IMR-90 (cell line): ENCODE measurements around the gene GRIN2A. TPM values are rescaled to one million over a fixed set of nuclear protein-coding genes. Genes with fewer than 3 reads are reported as not detected.

ENCODE experiments used
- ATAC-seq: fragments of 200-7000 bp; cut with Tn5 transposase; 2 replicates; pipeline ENCODE4 v1.9.1; 2020; ENCODE audit warnings: low read depth, mild to moderate bottlenecking, moderate library complexity
- BruUV-seq: library from RNA; stranded (reverse); fragments of 400-500 nt; replicated peaks from 2 replicates; lab custom pipeline; 2021; lab: Mats Ljungman, UMichigan
- CTCF ChIA-PET: fragments of 300-600 bp; formaldehyde crosslinking; extraction: SDS; loops from one replicate; lab custom pipeline; 2021; ENCODE audit warnings: antibody characterized with exemption; lab: Yijun Ruan, JAX
- POLR2A ChIA-PET: fragments of 300-600 bp; sonication (Branson Sonifier 250); formaldehyde crosslinking; loops from one replicate; lab custom pipeline; 2022; ENCODE audit warnings: antibody characterized with exemption; ENCODE audit not compliant: unreplicated experiment; lab: Charles Lee
- DNase-seq: peaks from one replicate; pipeline ENCODE4 v3.0.0; 2013
- H2AFZ ChIP-seq: replicated peaks from 2 replicates; pipeline ENCODE3; 2013; ENCODE audit warnings: low read length, mild to moderate bottlenecking; ENCODE audit not compliant: poor library complexity
- H2AK5ac ChIP-seq: 2 replicates; pipeline ENCODE4 v1.6.1; 2013; ENCODE audit warnings: low read depth, low read length, inconsistent platforms
- H2AK9ac ChIP-seq: replicated peaks from 2 replicates; pipeline ENCODE3; 2013; ENCODE audit warnings: mild to moderate bottlenecking, low read depth, low read length, moderate library complexity; ENCODE audit not compliant: poor library complexity
- H2BK120ac ChIP-seq: 2 replicates; pipeline ENCODE4 v1.6.1; 2013; ENCODE audit warnings: low read depth, low read length, inconsistent platforms
- H2BK15ac ChIP-seq: 3 replicates; pipeline ENCODE4 v1.6.1; 2013; ENCODE audit warnings: low read depth, low read length, inconsistent platforms
- H2BK20ac ChIP-seq: 2 replicates; pipeline ENCODE4 v1.6.1; 2013; ENCODE audit warnings: low read depth, mild to moderate bottlenecking, inconsistent platforms, low read length, moderate library complexity
- H2BK5ac ChIP-seq: 2 replicates; pipeline ENCODE4 v1.6.1; 2013; ENCODE audit warnings: mild to moderate bottlenecking, low read depth, low read length, inconsistent platforms; ENCODE audit not compliant: poor library complexity, severe bottlenecking
- H3K14ac ChIP-seq: replicated peaks from 2 replicates; pipeline ENCODE4 v1.6.1; 2013; ENCODE audit warnings: low read depth, low read length, inconsistent platforms
- H3K18ac ChIP-seq: 2 replicates; pipeline ENCODE4 v1.6.1; 2013; ENCODE audit warnings: low read depth, low read length, control low read depth
- H3K23ac ChIP-seq: 2 replicates; pipeline ENCODE4 v1.6.1; 2013; ENCODE audit warnings: low read depth, low read length, inconsistent platforms
- H3K27ac ChIP-seq: 2 replicates; pipeline ENCODE4 v1.5.1; 2013; ENCODE audit warnings: mild to moderate bottlenecking, control low read depth, low read length; ENCODE audit not compliant: insufficient read depth
- H3K27me3 ChIP-seq: 2 replicates; pipeline ENCODE4 v1.6.1; 2013; ENCODE audit warnings: low read length; ENCODE audit not compliant: control insufficient read depth, insufficient read depth
- H3K36me3 ChIP-seq: 2 replicates; pipeline ENCODE4 v1.6.1; 2013; ENCODE audit warnings: low read length, mixed read lengths; ENCODE audit not compliant: control insufficient read depth, insufficient read depth
- H3K4ac ChIP-seq: 2 replicates; pipeline ENCODE4 v1.6.1; 2013; ENCODE audit warnings: low read depth, low read length, inconsistent platforms
- H3K4me1 ChIP-seq: 2 replicates; pipeline ENCODE4 v1.6.1; 2013; ENCODE audit warnings: low read length, mixed read lengths; ENCODE audit not compliant: control insufficient read depth, insufficient read depth
- H3K4me2 ChIP-seq: 2 replicates; pipeline ENCODE4 v1.6.1; 2013; ENCODE audit warnings: low read depth, mild to moderate bottlenecking, control low read depth, low read length, moderate library complexity
- H3K4me3 ChIP-seq: 2 replicates; pipeline ENCODE4 v1.5.1; 2013; ENCODE audit warnings: low read depth, mild to moderate bottlenecking, control low read depth, low read length, moderate library complexity; ENCODE audit not compliant: insufficient read depth
- H3K56ac ChIP-seq: 2 replicates; pipeline ENCODE4 v1.6.1; 2013; ENCODE audit warnings: low read length, inconsistent platforms; ENCODE audit not compliant: insufficient read depth; ENCODE audit errors: extremely low read depth
- H3K79me1 ChIP-seq, 2 experiments: 2 replicates each; pipeline ENCODE4 v1.6.1; 2013; ENCODE audit warnings: low read length in 2 of 2, inconsistent platforms in 1 of 2, low read depth in 1 of 2
- H3K9ac ChIP-seq: 2 replicates; pipeline ENCODE4 v1.6.1; 2013; ENCODE audit warnings: low read depth, low read length, control low read depth
- H3K9me1 ChIP-seq: 2 replicates; pipeline ENCODE4 v1.6.1; 2013; ENCODE audit warnings: low read length, inconsistent platforms; ENCODE audit not compliant: insufficient read depth
- H3K9me3 ChIP-seq: 2 replicates; pipeline ENCODE4 v1.6.1; 2013; ENCODE audit warnings: low read length; ENCODE audit not compliant: control insufficient read depth, insufficient read depth
- H4K20me1 ChIP-seq: 2 replicates; pipeline ENCODE4 v1.6.1; 2013; ENCODE audit warnings: low read length, inconsistent platforms; ENCODE audit not compliant: insufficient read depth
- H4K5ac ChIP-seq: 2 replicates; pipeline ENCODE4 v1.6.1; 2013; ENCODE audit warnings: mild to moderate bottlenecking, low read depth, low read length, control low read depth
- H4K8ac ChIP-seq, 2 experiments: 2 replicates each; pipeline ENCODE4 v1.6.1; 2013; ENCODE audit warnings: low read depth in 2 of 2, low read length in 2 of 2, control low read depth in 1 of 2, inconsistent platforms in 1 of 2
- H4K91ac ChIP-seq: 2 replicates; pipeline ENCODE4 v1.6.1; 2013; ENCODE audit warnings: low read depth, low read length, inconsistent platforms; ENCODE audit not compliant: insufficient read depth
- BHLHE40 ChIP-seq: fragments of 150-350 bp; IDR thresholded peaks from 2 replicates; pipeline ENCODE4 v1.6.1; 2016; ENCODE audit warnings: mild to moderate bottlenecking, low read depth, low read length
- CEBPB ChIP-seq: IDR thresholded peaks from 2 replicates; pipeline ENCODE4 v1.6.1; 2012; ENCODE audit warnings: low read depth, low read length, improper control_type of control experiment
- CHD1 ChIP-seq: IDR thresholded peaks from 2 replicates; pipeline ENCODE4 v1.6.1; 2012; ENCODE audit warnings: low read depth, low read length, improper control_type of control experiment
- CTCF ChIP-seq: conservative IDR thresholded peaks from 2 replicates; pipeline ENCODE4 v1.5.1; 2012; ENCODE audit warnings: mild to moderate bottlenecking, low read depth, low read length, improper control_type of control experiment
- ELK1 ChIP-seq: fragments of 150-350 bp; IDR thresholded peaks from 2 replicates; pipeline ENCODE4 v1.6.1; 2016; ENCODE audit warnings: low read depth, mild to moderate bottlenecking, low read length, moderate library complexity, borderline replicate concordance
- FOS ChIP-seq: fragments of 150-350 bp; IDR thresholded peaks from 2 replicates; pipeline ENCODE4 v1.6.1; 2016; ENCODE audit warnings: low read depth, low read length
- MAFK ChIP-seq: IDR thresholded peaks from 2 replicates; pipeline ENCODE4 v1.6.1; 2012; ENCODE audit warnings: low read depth, low read length, improper control_type of control experiment
- MAZ ChIP-seq: IDR thresholded peaks from 2 replicates; pipeline ENCODE4 v1.6.1; 2012; ENCODE audit warnings: low read depth, mild to moderate bottlenecking, low read length, improper control_type of control experiment, moderate library complexity, borderline replicate concordance
- MXI1 ChIP-seq: IDR thresholded peaks from 2 replicates; pipeline ENCODE4 v1.6.1; 2012; ENCODE audit warnings: low read depth, mild to moderate bottlenecking, low read length, moderate library complexity, borderline replicate concordance
- NFE2L2 ChIP-seq: fragments of 150-350 bp; IDR thresholded peaks from 2 replicates; pipeline ENCODE4 v1.6.1; 2016; ENCODE audit warnings: low read depth, mild to moderate bottlenecking, low read length
- POLR2A ChIP-seq: IDR thresholded peaks from 2 replicates; pipeline ENCODE4 v1.6.1; 2012; ENCODE audit warnings: mild to moderate bottlenecking, low read depth, low read length
- RAD21 ChIP-seq: IDR thresholded peaks from 2 replicates; pipeline ENCODE4 v1.6.1; 2012; ENCODE audit warnings: low read length, improper control_type of control experiment
- RCOR1 ChIP-seq: IDR thresholded peaks from 2 replicates; pipeline ENCODE4 v1.6.1; 2012; ENCODE audit warnings: mild to moderate bottlenecking, low read length, improper control_type of control experiment; ENCODE audit not compliant: insufficient replicate concordance
- RFX5 ChIP-seq: IDR thresholded peaks from 2 replicates; pipeline ENCODE4 v1.8.0; 2012; ENCODE audit warnings: low read depth, mild to moderate bottlenecking, low read length, moderate library complexity
- SMC3 ChIP-seq: fragments of 150-350 bp; IDR thresholded peaks from 2 replicates; pipeline ENCODE4 v1.6.1; 2016; ENCODE audit warnings: low read depth, mild to moderate bottlenecking, antibody characterized with exemption, low read length, moderate library complexity
- USF2 ChIP-seq: fragments of 150-350 bp; IDR thresholded peaks from 2 replicates; pipeline ENCODE4 v1.6.1; 2017; ENCODE audit warnings: mild to moderate bottlenecking, antibody characterized with exemption, low read length, low read depth
- WGBS, 2 experiments: methylation state at CpG; one replicate each; pipeline versions ENCODE4 v1.1.5 to v1.1.7; 2013; ENCODE audit warnings: missing lambda C conversion rate in 2 of 2; ENCODE audit not compliant: insufficient read length in 1 of 2; ENCODE audit errors: extremely low coverage in 2 of 2; 5-methylcytosine and 5-hydroxymethylcytosine counted together
- dilution Hi-C: fragments of 300-500 bp; cut with HindIII; formaldehyde crosslinking; loops from one replicate; pipeline ENCODE4 v1.14.3; 2018; ENCODE audit warnings: low sequenced_read_pairs; ENCODE audit not compliant: unreplicated experiment
- in situ Hi-C: fragments of 300-500 bp; cut with MboI; formaldehyde crosslinking; loops from 3 replicates; pipeline ENCODE4 v1.14.3; 2019; ENCODE audit warnings: low sequenced_read_pairs, inconsistent platforms, mixed read lengths
- intact Hi-C: fragments of 100-400 bp; cut with micrococcal nuclease; formaldehyde crosslinking; loops from 2 replicates; pipeline ENCODE4 v1.10.0; 2022
- polyA plus RNA-seq, 3 experiments: library from polyadenylated mRNA; depleted of rRNA; stranded (reverse); fragments of >200 nt; gene quantifications; 2 replicates each; pipeline ENCODE4 v1.2.3, GENCODE V29; 2012; ENCODE audit warnings: low replicate concordance in 1 of 3
- total RNA-seq: library from RNA; depleted of rRNA; stranded (reverse); fragments of >200 nt; gene quantifications from 2 replicates; pipeline ENCODE4 v1.2.3, GENCODE V29; 2012

The GRIN2A gene
- total and polyA plus RNA-seq, 2 of the 4 experiments (the other 2 are of a cell fraction), result under 0.01 TPM; not detected in 1

GRCh38 chr16:9708972-9709620, 473.1 kb downstream of the GRIN2A start:
- no peaks in the 10 kb centered on the region for H3K36me3 ChIP-seq
- no peak for DNase-seq
- no peak overlapping the region for H2AFZ ChIP-seq
- in situ Hi-C loops (no loop called here), dilution Hi-C loops (no loop called here), intact Hi-C loops (no loop called here)
- H3K4me2 ChIP-seq, result no peak overlapping the region
- no peaks in the 10 kb centered on the region for H3K79me1 ChIP-seq
- no peak overlapping the region for H3K27ac ChIP-seq
- WGBS, 2 experiments, result no CpG with 5 or more reads among the region's 5 CpGs
- TF ChIP-seq RFX5, result no peak
- no peak for TF ChIP-seq MAZ
- no peak for TF ChIP-seq CHD1
- no peak for TF ChIP-seq NFE2L2
- no peak for TF ChIP-seq USF2
- no peak for TF ChIP-seq MXI1
- no peak for TF ChIP-seq BHLHE40
- TF ChIP-seq POLR2A, result no peak
- no peak for TF ChIP-seq FOS
- TF ChIP-seq RAD21, result no peak
- TF ChIP-seq SMC3, result no peak
- no peak for TF ChIP-seq CEBPB
- no peak for TF ChIP-seq RCOR1
- no peak for TF ChIP-seq CTCF
- no peak for TF ChIP-seq MAFK
- TF ChIP-seq ELK1, result no peak
- H2BK20ac ChIP-seq, result no peak overlapping the region
- no peak overlapping the region for H3K18ac ChIP-seq
- no peak overlapping the region for H4K5ac ChIP-seq
- BruUV-seq, result no TSS peak
- no peaks in the 10 kb centered on the region for H3K9me1 ChIP-seq
- H3K27me3 ChIP-seq, result no peaks in the 10 kb centered on the region
- H3K23ac ChIP-seq, result no peak overlapping the region
- no peak overlapping the region for H4K8ac ChIP-seq
- H2BK15ac ChIP-seq, result no peak overlapping the region
- H3K4me3 ChIP-seq, result no peak overlapping the region
- POLR2A ChIA-PET, result no interaction called here
- H4K91ac ChIP-seq, result no peak overlapping the region
- no peak overlapping the region for H2AK9ac ChIP-seq
- no peak overlapping the region for H2BK120ac ChIP-seq
- no peak overlapping the region for H3K56ac ChIP-seq
- H3K4ac ChIP-seq, result no peak overlapping the region
- no peak overlapping the region for H2BK5ac ChIP-seq
- no peak overlapping the region for H3K14ac ChIP-seq
- no peak overlapping the region for H3K9ac ChIP-seq
- peaks cover 14% of the 10 kb centered on the region for H3K9me3 ChIP-seq
- CTCF ChIA-PET, result no interaction called here
- H4K20me1 ChIP-seq, result no peaks in the 10 kb centered on the region
- no peaks in the 10 kb centered on the region for H3K4me1 ChIP-seq
- no peak for ATAC-seq
- H2AK5ac ChIP-seq, result no peak overlapping the region
